Naive thymus-derived CD4-positive, alpha-beta T cell (primary cell): Measurements from ENCODE around the gene SLC16A9. TPM values are rescaled to one million over a fixed set of nuclear protein-coding genes. Genes with fewer than 3 reads are reported as not detected.

Source experiments
- ATAC-seq: fragments of 150-1000 bp; cut with Tn5 transposase; 2 replicates; pipeline ENCODE4 v1.10.0; 2021; ENCODE audit warnings: mild to moderate bottlenecking, moderate library complexity
- CTCF ChIA-PET: fragments of 350-600 bp; sonication (Branson Sonifier 250); formaldehyde crosslinking; loops from one replicate; lab custom pipeline; 2021; ENCODE audit warnings: antibody characterized with exemption; lab: Charles Lee
- POLR2A ChIA-PET: fragments of 350-600 bp; sonication (Branson Sonifier 250); formaldehyde crosslinking; loops from one replicate; lab custom pipeline; 2021; ENCODE audit warnings: antibody characterized with exemption, inconsistent platforms; lab: Charles Lee
- DNase-seq, 9 donors: peaks; one replicate each; pipeline versions ENCODE4 v3.0.0 to v3.0.0-alpha.2; 2020 to 2022; ENCODE audit warnings: mixed read lengths in 1 of 9
- H3K27ac ChIP-seq: one replicate; pipeline ENCODE4 v1.7.0; 2013; ENCODE audit warnings: mild to moderate bottlenecking, low read depth, low read length, moderate library complexity
- H3K27me3 ChIP-seq, 2 donors: one replicate each; pipeline ENCODE4 v1.7.0; 2013; ENCODE audit warnings: low read length in 2 of 2, mild to moderate bottlenecking in 2 of 2, moderate library complexity in 2 of 2; ENCODE audit not compliant: control insufficient read depth in 2 of 2, insufficient read depth in 2 of 2
- H3K36me3 ChIP-seq, 3 experiments: 1 replicate in 2 of 3; 2 replicates in 1 of 3; pipeline ENCODE4 v1.7.0; 2013; ENCODE audit warnings: low read length in 3 of 3, mild to moderate bottlenecking in 3 of 3, moderate library complexity in 1 of 3; ENCODE audit not compliant: insufficient read depth in 3 of 3, control insufficient read depth in 2 of 3
- H3K4me1 ChIP-seq, 2 donors: one replicate each; pipeline ENCODE4 v1.7.0; 2013; ENCODE audit warnings: low read length in 2 of 2, mild to moderate bottlenecking in 2 of 2, moderate library complexity in 1 of 2; ENCODE audit not compliant: control insufficient read depth in 2 of 2, insufficient read depth in 2 of 2
- H3K4me3 ChIP-seq: 2 replicates; pipeline ENCODE4 v1.7.0; 2013; ENCODE audit warnings: mild to moderate bottlenecking, low read length
- H3K9me3 ChIP-seq, 3 experiments: 1 replicate in 2 of 3; 2 replicates in 1 of 3; pipeline ENCODE4 v1.7.0; 2013; ENCODE audit warnings: low read length in 3 of 3; ENCODE audit not compliant: control insufficient read depth in 2 of 3
- H3K27ac Mint-ChIP-seq, 9 donors: one replicate each; pipeline ENCODE4 v1.8.0; 2020 to 2022; ENCODE audit warnings: mixed read lengths in 9 of 9, mild to moderate bottlenecking in 8 of 9, moderate library complexity in 5 of 9, inconsistent platforms in 2 of 9
- H3K27me3 Mint-ChIP-seq, 5 donors: one replicate each; pipeline ENCODE4 v1.8.0; 2021 to 2022; ENCODE audit warnings: mixed read lengths in 5 of 5, mild to moderate bottlenecking in 1 of 5
- H3K36me3 Mint-ChIP-seq, 5 donors: one replicate each; pipeline ENCODE4 v1.8.0; 2020 to 2022; ENCODE audit warnings: mixed read lengths in 5 of 5, mild to moderate bottlenecking in 3 of 5, inconsistent platforms in 1 of 5
- H3K4me1 Mint-ChIP-seq, 7 donors: one replicate each; pipeline ENCODE4 v1.8.0; 2020 to 2022; ENCODE audit warnings: mixed read lengths in 7 of 7, mild to moderate bottlenecking in 3 of 7, inconsistent platforms in 1 of 7
- H3K4me3 Mint-ChIP-seq, 10 donors: one replicate each; pipeline ENCODE4 v1.8.0; 2020 to 2022; ENCODE audit warnings: mild to moderate bottlenecking in 10 of 10, mixed read lengths in 10 of 10, moderate library complexity in 6 of 10, inconsistent platforms in 2 of 10
- H3K9me3 Mint-ChIP-seq, 11 donors: one replicate each; pipeline ENCODE4 v1.8.0; 2020 to 2022; ENCODE audit warnings: mixed read lengths in 11 of 11, mild to moderate bottlenecking in 4 of 11, inconsistent platforms in 1 of 11, moderate library complexity in 1 of 11
- intact Hi-C, 2 donors: fragments of 100-400 bp; cut with micrococcal nuclease; formaldehyde crosslinking; loops; one replicate each; pipeline ENCODE4 v1.15.1; 2023
- polyA plus RNA-seq, 2 donors: library from polyadenylated mRNA; unstranded; fragments of 300-500 nt; fragmentation: Illumina TruSeq; gene quantifications; one replicate each; pipeline ENCODE4 v1.2.3, GENCODE V29; 2021
- total RNA-seq, 6 experiments: library from RNA in 5 of 6; stranded (reverse) in 5 of 6; gene quantifications; 1 replicate in 5 of 6; 2 replicates in 1 of 6; pipeline ENCODE4 v1.2.3 and lab custom pipeline; 2021 to 2026

Gene SLC16A9
- total and polyA plus RNA-seq, 7 experiments from 2014 or later = 1.5 TPM; not detected in 6

- ATAC-seq (no peak), DNase-seq (no peak)
- Mint-ChIP-seq H3K4me1 (peaks cover 0 to 7% (median 0%) of the 10 kb centered on the region in 7 donors), H3K4me3 (no peak overlapping the region), H3K27ac (no peak overlapping the region), H3K36me3 (no peaks in the 10 kb centered on the region), H3K27me3 (peaks cover 0 to 16% (median 3%) of the 10 kb centered on the region in 5 donors), H3K9me3 (no peaks in the 10 kb centered on the region)
- Histone ChIP-seq H3K4me3 (no peak overlapping the region), H3K9me3 (no peaks in the 10 kb centered on the region), H3K27me3 (no peaks in the 10 kb centered on the region), H3K36me3 (no peaks in the 10 kb centered on the region), H3K27ac (no peak overlapping the region), H3K4me1 (no peaks in the 10 kb centered on the region)
- CTCF ChIA-PET = no interaction called here
- POLR2A ChIA-PET = no interaction called here
- intact Hi-C loops = no loop called here
Observed at GRCh38 chr10:59682986-59683937, 26.4 kb downstream of the SLC16A9 start.

DNA sequence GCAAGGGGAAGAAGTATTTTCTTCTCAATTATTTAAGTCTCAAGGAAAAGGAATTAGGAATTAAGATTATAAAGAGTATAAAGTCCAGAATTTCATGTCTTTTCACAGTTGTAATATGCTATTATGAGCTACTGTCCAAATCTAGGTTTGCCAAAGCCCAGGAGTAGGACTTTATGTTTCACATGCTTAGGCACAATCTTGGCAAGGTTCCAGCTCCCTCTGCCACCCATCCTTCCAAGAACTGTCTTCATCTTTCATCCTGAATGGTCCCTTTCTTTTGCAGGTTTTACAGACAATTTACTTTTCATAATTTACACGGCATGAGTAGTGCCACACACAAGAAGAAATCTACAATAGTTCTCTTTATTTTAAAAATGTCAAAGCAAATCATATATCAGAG lies 29.5 kb downstream of the SLC16A9 start:
- intact Hi-C loops = no loop called here
- no peak overlapping the region for H3K27ac ChIP-seq
- peaks cover 0 to 7% (median 0%) of the 10 kb centered on the region in 7 donors for H3K4me1 Mint-ChIP-seq
- H3K27me3 Mint-ChIP-seq = peaks cover 0 to 3% (median 0%) of the 10 kb centered on the region in 5 donors
- ChIA-PET POLR2A (no interaction called here), CTCF (no interaction called here)
- H3K27ac Mint-ChIP-seq = no peak overlapping the region
- H3K4me1 ChIP-seq = no peaks in the 10 kb centered on the region
- no peak for ATAC-seq
- H3K4me3 ChIP-seq = no peak overlapping the region
- H3K36me3 Mint-ChIP-seq = no peaks in the 10 kb centered on the region
- no peak overlapping the region for H3K4me3 Mint-ChIP-seq
- H3K36me3 ChIP-seq = no peaks in the 10 kb centered on the region
- peaks cover 0 to 2% (median 0%) of the 10 kb centered on the region in 11 donors for H3K9me3 Mint-ChIP-seq
- H3K27me3 ChIP-seq = no peaks in the 10 kb centered on the region
- no peak for DNase-seq
- no peaks in the 10 kb centered on the region for H3K9me3 ChIP-seq

GRCh38 chr10:59678884-59679301 lies 30.8 kb downstream of the SLC16A9 start:
- no peak overlapping the region for H3K27ac ChIP-seq
- Mint-ChIP-seq H3K27me3 (peaks cover 0 to 3% (median 0%) of the 10 kb centered on the region in 5 donors), H3K36me3 (no peaks in the 10 kb centered on the region), H3K4me1 (peaks cover 0 to 7% (median 0%) of the 10 kb centered on the region in 7 donors), H3K9me3 (peaks cover 0 to 2% (median 0%) of the 10 kb centered on the region in 11 donors), H3K27ac (no peak overlapping the region), H3K4me3 (no peak overlapping the region)
- H3K4me3 ChIP-seq = no peak overlapping the region
- POLR2A ChIA-PET = no interaction called here
- ATAC-seq = no peak
- no peaks in the 10 kb centered on the region for H3K9me3 ChIP-seq
- no peaks in the 10 kb centered on the region for H3K36me3 ChIP-seq
- intact Hi-C loops = no loop called here
- DNase-seq = no peak
- H3K27me3 ChIP-seq = no peaks in the 10 kb centered on the region
- CTCF ChIA-PET = no interaction called here
- no peaks in the 10 kb centered on the region for H3K4me1 ChIP-seq

DNA sequence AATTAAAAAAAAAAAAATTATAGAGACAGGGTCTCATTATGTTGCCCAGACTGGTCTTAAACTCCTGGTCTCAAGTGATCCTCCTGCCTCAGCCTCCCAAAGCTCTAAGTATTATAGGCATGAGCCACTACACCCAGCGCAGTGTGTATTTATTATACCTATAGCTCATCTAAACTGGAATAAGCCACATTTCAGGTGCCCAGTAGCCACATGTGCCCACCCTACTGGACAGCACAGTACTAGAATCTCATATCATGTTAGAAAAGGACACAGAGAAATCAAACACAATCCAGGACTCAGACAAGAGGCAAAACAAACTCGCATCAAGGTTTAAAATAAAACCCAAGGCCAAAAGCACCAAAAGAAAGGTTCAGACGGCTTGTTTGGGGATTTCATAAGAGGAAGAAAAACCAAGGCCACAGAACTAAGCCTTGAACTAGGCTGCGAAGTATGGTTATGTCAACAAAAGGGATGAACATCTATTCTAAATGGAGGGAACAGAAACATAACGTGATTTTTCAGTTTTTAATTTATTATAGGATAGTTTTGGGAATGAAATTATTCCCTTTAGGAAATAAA lies 32.3 kb downstream of the SLC16A9 start:
- Histone ChIP-seq H3K4me3 (no peak overlapping the region), H3K4me1 (no peaks in the 10 kb centered on the region), H3K27me3 (no peaks in the 10 kb centered on the region), H3K27ac (no peak overlapping the region), H3K36me3 (no peaks in the 10 kb centered on the region), H3K9me3 (no peaks in the 10 kb centered on the region)
- H3K9me3 Mint-ChIP-seq = peaks cover 0 to 2% (median 0%) of the 10 kb centered on the region in 11 donors
- intact Hi-C loops = no loop called here
- H3K36me3 Mint-ChIP-seq = no peaks in the 10 kb centered on the region
- H3K4me1 Mint-ChIP-seq = peaks cover 0 to 7% (median 0%) of the 10 kb centered on the region in 7 donors
- no peak overlapping the region for H3K27ac Mint-ChIP-seq
- no peak overlapping the region for H3K4me3 Mint-ChIP-seq
- ChIA-PET CTCF (no interaction called here), POLR2A (no interaction called here)
- no peak for ATAC-seq
- peaks cover 0 to 3% (median 0%) of the 10 kb centered on the region in 5 donors for H3K27me3 Mint-ChIP-seq
- DNase-seq = no peak

GRCh38 chr10:59675812-59676211 lies 33.8 kb downstream of the SLC16A9 start:
- ChIA-PET CTCF (no interaction called here), POLR2A (no interaction called here)

DNA sequence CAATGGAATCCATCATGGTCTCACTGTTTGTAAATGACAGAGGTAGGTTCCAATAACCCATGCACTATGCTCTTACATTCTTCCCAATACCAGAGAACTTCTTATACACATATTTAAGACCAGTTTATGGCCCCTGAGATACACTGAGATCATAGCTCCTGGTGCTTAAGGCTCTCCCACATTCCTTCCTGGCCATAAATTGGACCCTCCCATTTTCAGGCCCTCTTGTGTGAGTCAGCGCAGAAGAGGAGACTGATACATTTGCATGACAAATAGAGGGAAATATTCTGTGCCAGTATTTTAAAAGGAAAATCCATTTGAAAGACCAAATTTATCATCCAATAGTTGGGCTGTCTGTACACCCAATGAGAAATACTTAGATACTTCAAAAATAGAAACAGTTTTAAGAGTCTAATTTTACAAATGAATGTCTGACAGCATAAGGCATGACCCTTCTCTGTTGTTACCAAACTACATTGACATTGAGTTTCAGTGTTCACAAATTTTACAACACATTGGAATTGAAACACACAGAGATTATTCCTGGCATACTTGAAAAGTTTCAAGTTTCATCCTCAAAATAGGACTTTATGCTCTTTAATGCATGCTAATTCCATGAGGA lies 35.3 kb downstream of the SLC16A9 start:
- no peaks in the 10 kb centered on the region for H3K27me3 ChIP-seq
- H3K4me1 Mint-ChIP-seq = peaks cover 0 to 3% (median 0%) of the 10 kb centered on the region in 7 donors
- no peak overlapping the region for H3K27ac ChIP-seq
- H3K9me3 Mint-ChIP-seq = peaks cover 0 to 2% (median 0%) of the 10 kb centered on the region in 11 donors
- CTCF ChIA-PET = no interaction called here
- H3K4me3 ChIP-seq = no peak overlapping the region
- no peaks in the 10 kb centered on the region for H3K4me1 ChIP-seq
- no peak for DNase-seq
- H3K36me3 ChIP-seq = no peaks in the 10 kb centered on the region
- ATAC-seq = no peak
- no peak overlapping the region for H3K4me3 Mint-ChIP-seq
- intact Hi-C loops = no loop called here
- H3K27me3 Mint-ChIP-seq = peaks cover 0 to 6% (median 0%) of the 10 kb centered on the region in 5 donors
- no peaks in the 10 kb centered on the region for H3K36me3 Mint-ChIP-seq
- POLR2A ChIA-PET = no interaction called here
- no peaks in the 10 kb centered on the region for H3K9me3 ChIP-seq
- H3K27ac Mint-ChIP-seq = no peak overlapping the region

More at GRCh38 chr10:59675812-59676211, 33.8 kb downstream of the SLC16A9 start:
- Histone ChIP-seq H3K9me3 (no peaks in the 10 kb centered on the region), H3K36me3 (no peaks in the 10 kb centered on the region), H3K4me3 (no peak overlapping the region), H3K27me3 (no peaks in the 10 kb centered on the region), H3K27ac (no peak overlapping the region), H3K4me1 (no peaks in the 10 kb centered on the region)
- intact Hi-C loops = no loop called here
- ATAC-seq = no peak
- Mint-ChIP-seq H3K27me3 (peaks cover 0 to 6% (median 0%) of the 10 kb centered on the region in 5 donors), H3K9me3 (peaks cover 0 to 2% (median 0%) of the 10 kb centered on the region in 11 donors), H3K27ac (no peak overlapping the region), H3K36me3 (no peaks in the 10 kb centered on the region), H3K4me1 (peaks cover 0 to 7% (median 0%) of the 10 kb centered on the region in 7 donors), H3K4me3 (no peak overlapping the region)
- DNase-seq = no peak
